ENCODE measurements around the gene MSI2.
A peak's percentile ranks its signal among the peaks of the same experiment; 100 is the strongest.
"Not testable (repeated sequence)": the region's sequence is repeated elsewhere in the genome, so short reads cannot be mapped to it uniquely, and the experiment has no call there.

The MSI2 gene

DNA sequence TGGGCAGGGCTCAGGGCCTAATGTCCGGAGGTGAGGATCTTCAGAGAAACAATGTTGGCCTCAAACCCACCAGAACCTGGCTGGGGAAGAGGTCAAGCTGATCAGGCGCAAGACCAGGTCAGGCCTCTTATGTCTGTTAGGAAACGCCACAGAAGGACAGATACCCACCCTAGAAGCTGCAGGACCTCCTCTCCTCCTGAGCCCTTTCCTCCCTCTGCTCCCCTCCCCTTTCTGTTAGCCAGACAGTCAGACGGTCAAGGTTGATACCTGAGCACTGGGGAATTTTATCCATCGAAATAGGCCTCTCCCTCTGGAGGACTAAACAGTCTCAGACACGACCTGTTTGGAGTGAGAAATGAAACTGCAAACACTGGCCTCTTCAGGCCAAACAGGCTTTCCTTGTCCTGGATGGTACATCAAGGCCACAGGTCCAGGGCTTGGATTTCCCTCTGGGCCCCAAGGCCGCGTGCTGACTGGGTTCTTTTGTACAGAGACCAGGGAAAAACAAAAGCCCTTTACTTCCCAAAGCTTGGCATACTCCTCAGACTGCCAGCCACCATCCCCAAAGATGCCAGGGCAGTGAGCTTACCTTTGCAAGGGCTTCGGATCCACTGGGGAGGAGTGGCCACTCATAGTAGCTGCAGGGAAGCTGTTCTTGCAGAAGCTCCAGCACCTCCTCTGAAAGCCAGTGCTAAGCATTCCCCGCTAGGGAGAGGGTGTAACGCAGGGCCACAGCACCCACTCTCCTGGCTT, 353.0 kb downstream of the MSI2 start:
- no peak for DNase-seq

DNA sequence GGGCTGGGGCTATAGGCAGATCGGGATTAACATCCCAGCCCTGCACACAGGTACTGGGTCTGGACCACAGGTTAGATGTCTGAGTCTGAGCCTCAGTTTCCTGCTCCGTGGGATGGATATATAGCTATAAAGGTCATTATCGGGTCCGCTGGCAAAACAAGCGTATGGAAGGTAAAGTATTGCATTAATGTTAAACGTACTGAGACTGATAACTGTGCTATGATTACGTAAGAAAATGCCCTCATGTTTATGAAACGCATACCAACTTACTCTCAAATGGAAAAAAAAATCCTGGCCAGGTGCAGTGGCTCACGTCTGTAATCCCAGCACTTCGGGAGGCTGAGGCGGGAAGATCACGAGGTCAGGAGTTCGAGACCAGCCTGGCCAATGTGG, 353.6 kb downstream of the MSI2 start:
- no peak for DNase-seq

GRCh38 chr17:57612202-57613071, 356.1 kb downstream of the MSI2 start:
- DNase-seq: peak; percentile 81 to 95

- no peak for DNase-seq
Measured at GRCh38 chr17:57614742-57615141, 358.4 kb downstream of the MSI2 start.

- DNase-seq: no peak
Measured at GRCh38 chr17:57615836-57616757, 359.8 kb downstream of the MSI2 start.

- no peak for DNase-seq
Measured at GRCh38 chr17:57617218-57617617, 360.9 kb downstream of the MSI2 start.

DNA sequence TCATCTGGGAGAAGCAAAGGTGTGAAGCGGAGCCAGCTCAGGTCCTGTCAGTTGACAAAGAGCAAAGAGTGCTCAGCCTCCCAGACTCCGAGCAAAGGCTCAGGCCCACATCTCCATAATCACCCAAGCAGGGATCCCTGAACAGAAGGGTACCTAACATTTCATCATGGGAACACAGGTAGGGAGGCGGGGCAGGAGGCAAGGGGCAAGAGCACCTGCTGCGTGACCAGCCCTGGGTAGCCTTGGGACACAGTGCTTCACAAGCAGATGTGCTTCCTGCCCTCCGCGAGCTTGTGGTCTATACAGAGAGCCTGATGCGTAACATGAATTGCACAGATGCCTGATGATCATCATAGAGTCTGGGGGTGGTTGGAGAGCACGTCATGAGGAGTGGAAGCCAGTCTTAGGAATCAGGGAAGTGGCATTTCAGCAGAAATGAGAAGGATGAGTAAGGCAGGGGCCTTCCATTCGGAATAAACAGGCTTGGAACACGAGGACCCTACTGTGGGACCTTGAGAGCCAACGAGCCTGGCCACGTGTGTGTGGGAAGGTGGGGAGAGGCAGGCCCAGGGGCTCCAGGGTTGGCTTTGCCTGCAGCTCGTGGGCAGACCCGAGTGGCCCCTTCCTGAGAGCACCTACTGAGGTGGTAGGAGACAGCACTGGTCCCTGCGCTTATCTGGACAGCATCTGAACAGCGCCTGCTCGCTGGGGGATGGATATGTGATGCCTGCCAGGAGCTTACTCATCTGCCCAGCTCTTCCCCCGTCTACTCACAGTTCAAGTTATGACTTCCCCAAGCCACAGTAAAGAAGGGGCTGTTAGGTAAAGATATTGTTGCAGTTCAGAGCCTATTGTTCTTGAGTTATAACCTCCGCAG, 363.0 kb downstream of the MSI2 start:
- no peak for DNase-seq

DNA sequence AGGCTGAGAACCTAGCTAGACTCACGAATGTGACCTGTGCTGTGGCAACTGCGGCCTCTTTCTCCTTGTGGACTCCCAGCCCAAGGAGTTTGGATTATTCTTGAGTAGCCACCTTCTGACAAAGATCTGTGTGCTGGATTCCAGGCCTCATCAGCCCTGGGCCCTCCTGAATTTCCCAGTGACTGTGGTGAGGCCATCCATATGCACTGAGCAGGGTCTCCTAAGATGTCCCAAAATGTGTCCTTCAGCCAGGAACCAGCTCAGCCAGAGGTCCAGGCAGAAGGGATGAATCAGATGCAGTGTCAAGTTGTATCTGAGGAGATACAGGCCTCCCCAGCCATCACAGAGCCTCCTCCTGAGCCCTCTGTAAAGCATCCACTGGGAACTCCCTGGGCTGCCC, 364.3 kb downstream of the MSI2 start:
- DNase-seq: no peak

GRCh38 chr17:57621791-57622190, 365.5 kb downstream of the MSI2 start:
- DNase-seq: not testable (repeated sequence)

GRCh38 chr17:57622306-57622682, 366.0 kb downstream of the MSI2 start:
- no peak for DNase-seq

DNA sequence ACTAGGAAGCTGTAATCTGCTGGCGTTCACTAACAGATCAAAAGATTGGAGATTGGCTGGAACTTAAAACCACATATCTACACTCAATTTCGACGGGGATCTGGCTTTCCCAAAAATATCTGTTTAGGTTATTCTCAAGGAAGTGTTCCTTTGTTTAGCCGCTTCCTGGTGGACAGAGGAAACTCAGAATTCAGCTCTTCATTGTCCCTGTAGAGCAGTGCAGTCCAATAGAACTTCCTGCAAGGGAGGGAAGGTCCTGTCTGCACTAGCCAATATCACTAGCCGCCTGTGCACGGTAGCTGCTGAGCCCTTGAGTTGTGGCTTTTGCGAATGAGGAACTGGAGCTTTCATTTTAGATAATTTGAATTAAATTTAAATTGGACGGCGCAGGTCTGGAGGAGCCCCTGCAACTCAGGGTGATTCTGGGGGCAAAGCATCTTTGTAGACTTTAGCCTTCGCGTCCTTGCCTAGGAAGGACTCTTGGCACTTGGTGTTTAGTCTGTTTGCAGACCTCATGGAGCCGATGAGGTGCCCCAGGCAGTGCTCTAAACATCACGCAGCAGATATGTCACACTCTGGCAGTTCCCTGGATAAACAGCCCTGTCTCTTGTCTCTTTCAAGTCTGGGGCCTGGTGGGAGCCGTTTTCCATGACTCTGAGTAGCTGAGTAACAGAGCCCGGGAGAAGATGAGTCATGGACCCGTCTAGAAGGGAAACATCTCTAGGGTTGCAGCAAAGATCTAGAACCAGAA, 366.5 kb downstream of the MSI2 start:
- peak in 1 of 2 experiments; percentile 28 for DNase-seq

- DNase-seq: no peak
Measured at GRCh38 chr17:57623620-57624019, 367.3 kb downstream of the MSI2 start.

GRCh38 chr17:57624386-57624785, 368.1 kb downstream of the MSI2 start:
- DNase-seq: no peak

DNA sequence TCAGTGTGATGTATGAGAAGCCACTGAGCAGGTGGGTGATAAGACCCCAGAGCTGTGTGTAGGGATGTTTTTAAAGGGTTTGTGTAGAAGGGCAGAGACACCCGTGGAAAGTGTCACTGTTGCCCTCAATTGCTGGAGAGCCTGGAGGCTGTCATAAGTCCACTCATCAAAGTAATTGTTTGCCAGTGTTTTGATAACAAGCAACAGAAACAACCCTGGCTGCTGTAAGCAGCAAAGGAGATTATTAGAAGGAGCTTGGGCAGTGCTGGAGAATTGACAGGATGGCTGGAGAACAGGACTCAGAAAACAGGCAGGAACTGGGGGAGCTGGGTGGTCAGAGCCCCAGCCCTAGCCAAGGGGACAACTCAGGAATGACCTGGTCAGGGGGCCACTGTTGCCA, 369.2 kb downstream of the MSI2 start:
- DNase-seq: no peak

DNA sequence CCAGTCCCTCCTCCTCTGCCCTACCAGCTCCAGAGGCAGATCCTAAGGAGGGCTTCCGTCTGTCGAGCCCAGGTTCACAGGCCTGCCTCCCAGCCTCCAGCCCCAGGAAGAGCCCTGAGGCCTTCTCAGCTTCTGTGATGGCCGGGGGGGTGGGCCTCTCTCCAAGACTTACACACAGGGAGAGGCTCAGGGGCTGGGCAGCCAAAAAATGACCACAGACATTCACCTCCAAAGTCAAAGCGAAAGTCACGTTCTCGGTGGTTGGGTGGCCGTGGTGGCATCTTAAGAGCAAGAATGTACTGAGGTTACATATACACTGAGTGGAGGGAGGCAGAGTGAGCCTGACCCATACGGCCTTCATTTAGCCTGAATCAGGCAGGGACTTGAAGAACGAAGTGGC, 369.6 kb downstream of the MSI2 start:
- no peak for DNase-seq

- no peak for DNase-seq
Measured at GRCh38 chr17:57626520-57627210, 370.3 kb downstream of the MSI2 start.

DNA sequence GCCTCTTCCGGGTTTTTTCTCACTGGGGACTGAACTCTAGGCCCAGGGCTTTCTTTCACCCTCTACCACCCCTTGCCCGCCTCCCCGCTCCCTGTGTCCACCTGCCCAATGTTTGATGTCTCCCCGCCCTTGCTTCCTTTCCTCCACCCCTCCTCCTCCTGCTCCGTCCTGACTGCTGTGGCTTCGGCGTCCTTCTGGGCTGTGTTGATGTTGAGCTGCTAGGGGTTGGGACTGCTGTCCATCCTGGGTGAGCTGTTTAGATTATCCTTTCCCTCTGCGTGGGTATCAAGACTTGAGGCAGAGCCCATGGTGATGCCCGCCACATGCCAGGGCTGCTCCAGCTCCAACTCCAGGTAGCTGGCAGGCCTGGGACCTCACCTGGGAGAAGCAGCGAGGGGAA, 371.3 kb downstream of the MSI2 start:
- no peak for DNase-seq

DNA sequence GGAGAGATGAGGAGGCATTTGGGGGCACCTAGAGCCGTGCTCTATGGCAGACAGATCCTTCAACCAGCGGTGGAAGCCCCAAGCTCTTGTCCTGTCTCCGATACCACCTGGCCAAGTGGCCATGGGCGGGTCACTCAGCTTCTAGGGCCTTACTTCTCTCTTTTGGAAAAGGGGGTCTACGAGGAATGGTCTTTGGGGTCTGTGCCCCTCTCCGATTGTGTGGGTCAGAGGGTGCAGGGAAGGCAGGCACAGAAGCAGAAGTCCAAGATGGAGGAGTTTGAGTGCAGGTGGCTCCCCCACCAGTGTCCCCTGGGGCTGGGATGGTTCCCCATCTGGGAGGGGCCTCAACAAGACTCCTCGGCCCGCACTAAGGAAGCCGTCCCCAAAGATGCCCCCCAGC, 372.1 kb downstream of the MSI2 start:
- DNase-seq: no peak

- DNase-seq: no peak
Measured at GRCh38 chr17:57629470-57629869, 373.1 kb downstream of the MSI2 start.

- DNase-seq: no peak
Measured at GRCh38 chr17:57629886-57630285, 373.6 kb downstream of the MSI2 start.

DNA sequence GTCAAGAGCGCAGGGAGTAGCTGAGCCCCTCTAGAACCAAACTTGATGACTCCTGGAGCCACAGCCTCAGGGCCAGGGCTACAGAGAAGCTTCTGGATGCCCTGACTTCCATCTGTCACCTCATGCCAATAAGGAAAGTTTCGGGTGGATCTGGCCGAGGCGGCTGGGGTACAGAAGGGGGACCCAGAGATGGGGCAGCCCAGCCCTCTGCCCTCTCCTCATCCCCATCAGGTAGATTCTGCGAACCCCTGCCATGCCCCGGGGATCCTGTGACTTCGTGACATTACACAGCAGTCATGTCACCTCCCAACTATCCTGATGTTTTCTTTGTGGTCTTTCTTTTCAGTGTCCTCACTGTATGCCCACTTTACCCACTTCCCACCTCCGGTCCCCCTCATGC, 374.4 kb downstream of the MSI2 start:
- no peak for DNase-seq

Data from NCI-H2081 (cell line).